ENCODE measurements around the gene PHIP.

The PHIP gene

GRCh38 chr6:79031821-79032590 is 46.0 kb downstream of the PHIP start:
- in situ Hi-C loops (cut with MboI; ENCODE audit: low sequenced_read_pairs, unreplicated experiment): no loop called here
- no peak for DNase-seq (ENCODE audit: low spot score)
- TF ChIP-seq CTCF (IDR thresholded peaks at IDR 0.05; ENCODE audit: borderline replicate concordance, control extremely low read depth, extremely low read depth, insufficient read depth, missing control alignments): no peak

- no peak for TF ChIP-seq CTCF (IDR thresholded peaks at IDR 0.05; ENCODE audit: borderline replicate concordance, control extremely low read depth, extremely low read depth, insufficient read depth, missing control alignments)
- DNase-seq (ENCODE audit: low spot score): no peak
- in situ Hi-C loops (cut with MboI; ENCODE audit: low sequenced_read_pairs, unreplicated experiment): no loop called here
These were observed 47.5 kb downstream of the PHIP start for GRCh38 chr6:79030511-79030910.

- in situ Hi-C loops (cut with MboI; ENCODE audit: low sequenced_read_pairs, unreplicated experiment): no loop called here
- TF ChIP-seq CTCF (IDR thresholded peaks at IDR 0.05; ENCODE audit: borderline replicate concordance, control extremely low read depth, extremely low read depth, insufficient read depth, missing control alignments): no peak
- no peak for DNase-seq (ENCODE audit: low spot score)
These were observed 48.0 kb downstream of the PHIP start for GRCh38 chr6:79030023-79030422.

- TF ChIP-seq CTCF (IDR thresholded peaks at IDR 0.05; ENCODE audit: borderline replicate concordance, control extremely low read depth, extremely low read depth, insufficient read depth, missing control alignments): no peak
- in situ Hi-C loops (cut with MboI; ENCODE audit: low sequenced_read_pairs, unreplicated experiment): no loop called here
- no peak for DNase-seq (ENCODE audit: low spot score)
These were observed 49.3 kb downstream of the PHIP start for GRCh38 chr6:79028641-79029314.

- DNase-seq (ENCODE audit: low spot score): no peak
- in situ Hi-C loops (cut with MboI; ENCODE audit: low sequenced_read_pairs, unreplicated experiment): no loop called here
- no peak for TF ChIP-seq CTCF (IDR thresholded peaks at IDR 0.05; ENCODE audit: borderline replicate concordance, control extremely low read depth, extremely low read depth, insufficient read depth, missing control alignments)
These were observed 66.1 kb downstream of the PHIP start for GRCh38 chr6:79011940-79012339.

- TF ChIP-seq CTCF (IDR thresholded peaks at IDR 0.05; ENCODE audit: borderline replicate concordance, control extremely low read depth, extremely low read depth, insufficient read depth, missing control alignments): no peak
- DNase-seq (ENCODE audit: low spot score): no peak
- in situ Hi-C loops (cut with MboI; ENCODE audit: low sequenced_read_pairs, unreplicated experiment): no loop called here
These were observed 67.6 kb downstream of the PHIP start for GRCh38 chr6:79010422-79010821.

Measured in GM13976 (cell line).